Posterior vena cava (tissue), 2 donors: ENCODE data around the gene ARCN1. TPM values are rescaled to one million over a fixed set of nuclear protein-coding genes. Genes with fewer than 3 reads are reported as not detected.
A peak's percentile ranks its signal among the peaks of the same experiment; 100 is the strongest.

ENCODE experiments used
- DNase-seq: peaks from one replicate; pipeline ENCODE4 v3.0.0-alpha.2; 2020; ENCODE audit warnings: low spot score
- intact Hi-C, 2 donors: fragments of 100-400 bp; cut with DNase I; formaldehyde crosslinking; loops; one replicate each; pipeline versions ENCODE4 v1.14.1 to v1.14.2; 2022 to 2023
- long read RNA-seq, 2 donors: library from polyadenylated mRNA; unstranded; transcript quantifications; one replicate each; pipeline ENCODE4 v2.0.0, GENCODE V29; 2020 to 2021
- total RNA-seq, 2 donors: library from RNA; stranded (reverse); fragmentation: NEBNext Ultra II Directional; extraction: Animal tissue kit (Norgen Biotek cat#: 25700); gene quantifications; one replicate each; pipeline ENCODE4 v1.2.1, GENCODE V29; 2021
- donor health status: DM: yes; HTN: yes; CAD: no.
- donor health status: DM: yes; HTN: yes; CAD: no.

Gene ARCN1
- total RNA-seq: 100 to 1,000 TPM; 148 to 176 TPM
- long read RNA-seq, donor 1, transcript ARCN1-201 (10 exons, 3,845 nt): major isoform, 13 of 29 reads
- long read RNA-seq, donor 1, partial matches to known transcripts: 7 of 29 reads
- long read RNA-seq, donor 1, other reads (novel, unspliced or antisense): 9 of 29 reads
- long read RNA-seq, donor 2, partial matches to known transcripts: 21 of 23 reads
- long read RNA-seq, donor 2, other reads (novel, unspliced or antisense): 1 of 23 reads

- peak; percentile 94 for DNase-seq
- intact Hi-C loops: no loop called here
These were observed at the start of gene ARCN1 for GRCh38 chr11:118572061-118572980. TSS of gene ARCN1 (plus strand) at chr11:118572409. CDS start at chr11:118572548, 139 bp downstream.

- intact Hi-C loops: no loop called here
- DNase-seq: no peak
These were observed 49.6 kb upstream of the ARCN1 start for GRCh38 chr11:118522571-118523072.

GRCh38 chr11:118524356-118524755 lies 47.9 kb upstream of the ARCN1 start:
- DNase-seq: no peak
- intact Hi-C loops: no loop called here

- intact Hi-C loops: no loop called here
- DNase-seq: no peak
These were observed 47.3 kb upstream of the ARCN1 start for GRCh38 chr11:118524757-118525470.

GRCh38 chr11:118526688-118527087 lies 45.5 kb upstream of the ARCN1 start:
- no peak for DNase-seq
- intact Hi-C loops: no loop called here

- DNase-seq: no peak
- intact Hi-C loops: no loop called here
These were observed 45.1 kb upstream of the ARCN1 start, which contains the start of gene TTC36 for GRCh38 chr11:118527109-118527508. TSS of gene TTC36 (plus strand) at chr11:118527474. CDS start at chr11:118527495, 21 bp downstream.

DNA sequence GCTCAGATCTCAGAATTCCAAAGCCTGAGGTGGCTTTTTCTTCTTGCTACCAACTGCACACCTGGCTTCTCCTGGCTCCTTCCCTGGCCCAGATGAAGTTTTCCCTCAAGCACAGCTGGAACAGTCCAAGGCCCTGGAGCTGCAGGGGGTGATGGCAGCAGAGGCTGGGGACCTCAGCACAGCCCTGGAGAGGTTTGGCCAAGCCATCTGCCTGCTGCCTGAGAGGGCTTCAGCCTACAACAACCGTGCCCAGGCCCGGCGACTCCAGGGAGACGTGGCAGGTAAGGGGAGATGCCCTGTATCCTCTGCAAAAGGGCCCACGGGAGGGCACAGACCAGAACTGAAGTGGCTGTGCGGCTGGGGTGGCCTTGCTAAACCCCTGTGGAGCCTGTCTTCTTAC lies 43.7 kb upstream of the ARCN1 start:
- intact Hi-C loops: no loop called here
- no peak for DNase-seq

- DNase-seq: no peak
- intact Hi-C loops: loop anchor here in 1 of 2 donors (5.0 kb wide), 1 partner anchor 38 kb away; the partner anchor contains the start of gene IFT46
These were observed 42.5 kb upstream of the ARCN1 start for GRCh38 chr11:118529584-118530175.

GRCh38 chr11:118530180-118530682 lies 42.0 kb upstream of the ARCN1 start:
- intact Hi-C loops: loop anchor here in 1 of 2 donors (5.0 kb wide), 1 partner anchor 37 kb away; the partner anchor contains the start of gene IFT46
- DNase-seq: no peak

GRCh38 chr11:118530683-118531596 lies 41.3 kb upstream of the ARCN1 start, which contains the start of gene TMEM25:
TSS of gene TMEM25 (plus strand) at chr11:118531192. CDS start at chr11:118531802, 610 bp downstream.
- peak; percentile 82 for DNase-seq
- intact Hi-C loops: loop anchor here in 1 of 2 donors (5.0 kb wide), 1 partner anchor 36 kb away; the partner anchor contains the start of gene IFT46

GRCh38 chr11:118531597-118532084 lies 40.6 kb upstream of the ARCN1 start:
- intact Hi-C loops: loop anchor here in 1 of 2 donors (5.0 kb wide), 1 partner anchor 36 kb away; the partner anchor contains the start of gene IFT46
- DNase-seq: no peak

DNA sequence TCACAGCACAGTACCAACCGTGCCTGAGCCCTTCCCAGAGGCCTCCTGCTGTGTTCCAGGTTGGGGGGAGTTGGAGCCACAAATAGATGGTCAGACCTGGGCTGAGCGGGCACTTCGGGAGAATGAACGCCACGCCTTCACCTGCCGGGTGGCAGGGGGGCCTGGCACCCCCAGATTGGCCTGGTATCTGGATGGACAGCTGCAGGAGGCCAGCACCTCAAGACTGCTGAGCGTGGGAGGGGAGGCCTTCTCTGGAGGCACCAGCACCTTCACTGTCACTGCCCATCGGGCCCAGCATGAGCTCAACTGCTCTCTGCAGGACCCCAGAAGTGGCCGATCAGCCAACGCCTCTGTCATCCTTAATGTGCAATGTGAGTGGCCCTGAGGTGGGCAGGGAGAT lies 40.1 kb upstream of the ARCN1 start:
- DNase-seq: no peak
- intact Hi-C loops: loop anchor here in 1 of 2 donors (5.0 kb wide), 1 partner anchor 35 kb away; the partner anchor contains the start of gene IFT46

- intact Hi-C loops: loop anchor here in 1 of 2 donors (5.0 kb wide), 1 partner anchor 34 kb away; the partner anchor contains the start of gene IFT46
- DNase-seq: no peak
These were observed 39.1 kb upstream of the ARCN1 start for GRCh38 chr11:118532852-118533768.

- intact Hi-C loops: loop anchor here in 1 of 2 donors (5.0 kb wide), 1 partner anchor 33 kb away; the partner anchor contains the start of gene IFT46
- DNase-seq: no peak
These were observed 38.2 kb upstream of the ARCN1 start for GRCh38 chr11:118533769-118534729.

DNA sequence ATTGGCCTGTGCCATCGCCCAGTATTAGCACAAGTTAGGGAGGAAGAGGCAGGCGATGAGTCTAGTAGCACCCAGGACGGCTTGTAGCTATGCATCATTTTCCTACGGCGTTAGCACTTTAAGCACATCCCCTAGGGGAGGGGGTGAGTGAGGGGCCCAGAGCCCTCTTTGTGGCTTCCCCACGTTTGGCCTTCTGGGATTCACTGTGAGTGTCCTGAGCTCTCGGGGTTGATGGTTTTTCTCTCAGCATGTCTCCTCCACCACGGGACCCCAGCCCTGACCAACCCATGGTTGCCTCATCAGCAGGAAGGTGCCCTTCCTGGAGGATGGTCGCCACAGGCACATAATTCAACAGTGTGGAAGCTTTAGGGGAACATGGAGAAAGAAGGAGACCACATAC lies 36.9 kb upstream of the ARCN1 start:
- no peak for DNase-seq
- intact Hi-C loops: no loop called here
